Sciatic nerve (tissue), 2 donors: Measurements from ENCODE around the gene MVP. TPM values are rescaled to one million over a fixed set of nuclear protein-coding genes. Genes with fewer than 3 reads are reported as not detected.

Experiments
- ATAC-seq: fragments of 200-7000 bp; cut with Tn5 transposase; one replicate; pipeline ENCODE4 v1.9.1; 2020; ENCODE audit warnings: mild to moderate bottlenecking, moderate library complexity
- DNase-seq: peaks from one replicate; pipeline ENCODE4 v3.0.0-alpha.2; 2020; ENCODE audit warnings: low spot score
- intact Hi-C: fragments of 100-400 bp; cut with DNase I; formaldehyde crosslinking; loops from one replicate; pipeline ENCODE4 v1.14.2; 2022
- total RNA-seq: library from RNA; stranded (reverse); fragmentation: NEBNext Ultra II Directional; extraction: Animal tissue kit (Norgen Biotek cat#: 25700); gene quantifications from one replicate; pipeline ENCODE4 v1.2.1, GENCODE V29; 2021
- donor health status: DM: no; HTN: no; CAD: no.
- donor health status: DM: no; HTN: no; CAD: no.

The MVP gene
- total RNA-seq, 1 donor from 2014 or later, result 123 TPM

DNA sequence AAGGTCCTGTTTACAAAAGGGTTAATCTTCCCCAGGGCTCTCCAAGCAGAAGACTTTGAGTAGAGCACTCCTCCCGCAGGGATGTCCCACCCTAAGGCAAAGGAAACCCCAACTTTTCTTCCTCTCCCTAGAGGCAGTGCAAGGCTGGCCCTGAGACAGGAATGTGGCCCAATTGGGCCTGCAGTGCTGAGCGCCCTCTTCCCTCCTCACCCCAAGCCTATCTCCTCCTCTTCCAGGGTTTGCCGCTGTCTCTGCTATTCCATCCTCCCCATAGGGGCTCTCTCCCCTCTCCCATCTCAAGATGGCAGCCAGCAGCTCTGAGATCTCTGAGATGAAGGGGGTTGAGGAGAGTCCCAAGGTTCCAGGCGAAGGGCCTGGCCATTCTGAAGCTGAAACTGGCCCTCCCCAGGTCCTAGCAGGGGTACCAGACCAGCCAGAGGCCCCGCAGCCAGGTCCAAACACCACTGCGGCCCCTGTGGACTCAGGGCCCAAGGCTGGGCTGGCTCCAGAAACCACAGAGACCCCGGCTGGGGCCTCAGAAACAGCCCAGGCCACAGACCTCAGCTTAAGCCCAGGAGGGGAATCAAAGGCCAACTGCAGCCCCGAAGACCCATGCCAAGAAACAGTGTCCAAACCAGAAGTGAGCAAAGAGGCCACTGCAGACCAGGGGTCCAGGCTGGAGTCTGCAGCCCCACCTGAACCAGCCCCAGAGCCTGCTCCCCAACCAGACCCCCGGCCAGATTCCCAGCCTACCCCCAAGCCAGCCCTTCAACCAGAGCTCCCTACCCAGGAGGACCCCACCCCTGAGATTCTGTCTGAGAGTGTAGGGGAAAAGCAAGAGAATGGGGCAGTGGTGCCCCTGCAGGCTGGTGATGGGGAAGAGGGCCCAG lies 7.3 kb upstream of the MVP start:
- ATAC-seq (no peak), DNase-seq (no peak)
- intact Hi-C loops, result no loop called here

DNA sequence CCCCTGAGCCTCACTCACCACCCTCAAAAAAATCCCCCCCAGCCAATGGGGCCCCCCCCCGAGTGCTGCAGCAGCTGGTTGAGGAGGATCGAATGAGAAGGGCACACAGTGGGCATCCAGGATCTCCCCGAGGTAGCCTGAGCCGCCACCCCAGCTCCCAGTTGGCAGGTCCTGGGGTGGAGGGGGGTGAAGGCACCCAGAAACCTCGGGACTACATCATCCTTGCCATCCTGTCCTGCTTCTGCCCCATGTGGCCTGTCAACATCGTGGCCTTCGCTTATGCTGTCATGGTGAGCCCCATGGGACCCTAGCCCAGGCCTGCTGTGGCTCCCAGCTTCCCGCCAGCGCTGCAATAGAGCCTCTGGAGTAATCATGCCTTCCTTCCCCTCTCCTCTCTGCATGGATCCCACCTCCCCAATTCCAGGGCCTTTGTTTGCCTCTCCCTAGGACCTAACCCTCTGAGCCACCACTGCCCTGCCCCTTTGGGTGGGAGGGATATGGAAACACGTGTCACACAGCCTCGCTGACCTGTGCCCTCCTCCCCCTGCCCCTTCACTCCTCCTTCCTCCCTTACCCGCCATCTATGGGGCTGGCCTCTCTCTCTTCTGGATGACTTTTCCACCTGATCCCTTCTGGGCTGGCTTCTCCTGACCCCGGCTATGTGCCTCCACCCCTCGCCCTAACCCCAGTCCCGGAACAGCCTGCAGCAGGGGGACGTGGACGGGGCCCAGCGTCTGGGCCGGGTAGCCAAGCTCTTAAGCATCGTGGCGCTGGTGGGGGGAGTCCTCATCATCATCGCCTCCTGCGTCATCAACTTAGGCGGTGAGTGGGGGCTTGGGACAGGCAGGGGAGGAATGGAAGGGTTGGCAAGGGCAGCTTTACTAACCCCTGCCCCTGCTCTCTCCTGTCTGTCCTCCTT lies 6.4 kb upstream of the MVP start:
- DNase-seq (no peak), ATAC-seq (no peak)
- intact Hi-C loops, result no loop called here

DNA sequence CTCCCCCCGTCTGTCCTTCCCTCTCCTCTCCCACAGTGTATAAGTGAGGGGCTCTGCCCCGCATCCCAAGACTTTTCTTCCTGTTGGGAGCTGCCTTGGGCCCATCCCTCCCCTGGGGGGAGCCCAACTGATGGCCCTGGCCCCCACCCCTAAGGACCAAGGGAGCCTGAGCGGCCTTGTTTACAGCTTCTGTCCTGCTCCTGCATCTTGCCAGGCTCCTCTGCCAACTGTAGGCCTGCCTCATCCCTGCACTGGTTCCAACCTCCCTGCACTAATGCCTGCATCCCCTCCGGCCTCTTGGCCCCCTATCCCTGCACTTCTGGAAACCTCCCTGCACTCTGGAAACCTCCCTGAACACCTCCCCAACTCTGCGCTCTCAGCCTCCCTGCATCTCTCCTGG lies 5.7 kb upstream of the MVP start:
- DNase-seq (no peak), ATAC-seq (no peak)
- intact Hi-C loops, result no loop called here

GRCh38 chr16:29815032-29815721 lies 5.1 kb upstream of the MVP start:
- ATAC-seq (no peak), DNase-seq (peak; percentile 78)
- intact Hi-C loops, result no loop called here

DNA sequence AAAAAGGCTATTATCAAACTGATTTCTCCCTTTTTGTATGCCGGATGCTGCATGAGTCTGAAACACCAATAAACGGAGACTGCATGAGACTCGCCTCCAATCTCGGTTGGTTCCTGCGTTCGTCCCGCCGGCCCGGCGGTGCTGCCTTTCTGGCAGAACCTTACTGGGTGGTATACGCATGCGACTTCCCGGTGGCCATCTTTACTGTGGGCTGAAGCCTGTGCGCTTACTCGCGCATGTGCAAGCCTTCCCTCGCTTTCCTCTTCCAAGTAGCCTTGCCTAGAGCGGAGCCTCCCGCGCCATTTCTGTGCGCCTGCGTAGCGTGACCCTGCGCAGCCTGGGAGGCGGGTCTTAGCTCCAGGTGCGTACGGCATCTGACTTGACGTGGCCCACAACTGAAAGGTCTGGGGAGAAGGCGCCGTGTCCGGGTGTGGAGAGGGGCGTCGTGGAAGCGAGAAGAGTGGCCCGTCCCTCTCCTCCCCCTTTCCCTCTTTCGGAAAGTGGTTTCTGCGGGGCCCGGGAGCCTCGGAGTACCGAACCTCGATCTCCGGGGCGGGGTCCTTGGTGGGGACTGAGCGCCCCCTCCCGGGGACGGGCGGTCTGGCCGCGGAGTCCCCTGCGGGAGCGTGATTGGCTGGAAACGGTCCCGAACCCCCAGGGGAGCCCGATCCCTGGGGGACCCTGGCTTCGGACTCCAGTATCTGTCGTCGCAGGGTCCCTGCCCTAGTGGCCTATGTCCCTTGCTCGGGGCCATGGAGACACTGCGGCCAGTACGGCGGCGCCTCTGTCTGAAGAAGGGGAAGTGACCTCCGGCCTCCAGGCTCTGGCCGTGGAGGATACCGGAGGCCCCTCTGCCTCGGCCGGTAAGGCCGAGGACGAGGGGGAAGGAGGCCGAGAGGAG lies 4.2 kb upstream of the MVP start, which contains the start of gene PAGR1:
PAGR1 (plus strand) TSS at position 360 of the 901 bp plus-strand sequence; CDS start at position 734, 374 bp downstream.
- ATAC-seq (peak; percentile 88), DNase-seq (peak; percentile 99)
- intact Hi-C loops, result no loop called here

DNA sequence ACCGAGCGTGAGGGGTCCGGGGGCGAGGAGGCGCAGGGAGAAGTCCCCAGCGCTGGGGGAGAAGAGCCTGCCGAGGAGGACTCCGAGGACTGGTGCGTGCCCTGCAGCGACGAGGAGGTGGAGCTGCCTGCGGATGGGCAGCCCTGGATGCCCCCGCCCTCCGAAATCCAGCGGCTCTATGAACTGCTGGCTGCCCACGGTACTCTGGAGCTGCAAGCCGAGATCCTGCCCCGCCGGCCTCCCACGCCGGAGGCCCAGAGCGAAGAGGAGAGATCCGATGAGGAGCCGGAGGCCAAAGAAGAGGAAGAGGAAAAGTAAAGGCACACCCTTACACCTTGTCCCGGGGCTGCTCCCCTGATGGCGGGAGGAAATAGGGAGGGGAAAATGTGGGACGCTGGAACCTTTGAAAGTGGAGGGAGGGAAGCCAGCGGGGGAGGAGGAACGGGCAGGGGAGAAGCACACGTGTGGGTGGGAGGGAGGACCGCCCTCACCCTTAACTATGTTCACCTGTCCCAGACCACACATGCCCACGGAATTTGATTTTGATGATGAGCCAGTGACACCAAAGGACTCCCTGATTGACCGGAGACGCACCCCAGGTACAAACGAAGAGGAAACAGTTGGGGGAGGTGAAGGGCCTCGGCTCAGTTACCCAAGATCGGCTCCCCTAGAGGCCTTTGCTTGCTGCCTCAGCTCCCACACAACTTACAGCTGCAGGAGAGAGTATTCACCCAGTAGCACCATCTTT lies 3.4 kb upstream of the MVP start:
- DNase-seq, result peak; percentile 76
- intact Hi-C loops, result no loop called here
- peak; percentile 31 for ATAC-seq

DNA sequence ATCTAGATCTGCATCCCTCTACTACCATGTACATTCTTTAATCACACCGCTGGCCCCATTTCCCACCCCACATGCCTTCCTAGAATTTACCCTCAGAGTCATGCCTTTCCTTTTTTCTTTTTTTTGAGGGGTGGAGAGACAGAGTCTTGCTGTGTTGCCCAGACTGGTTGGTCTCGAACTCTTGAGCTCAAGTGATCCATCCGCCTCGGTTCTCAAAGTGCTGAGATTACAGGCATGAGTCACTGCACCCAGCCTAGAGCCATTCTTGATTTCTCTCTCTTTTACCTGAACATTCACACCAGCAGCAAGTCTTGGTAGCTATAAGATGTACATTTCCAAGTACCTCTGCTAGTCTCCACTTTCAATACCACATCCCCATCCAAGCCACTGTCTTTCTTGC lies 2.2 kb upstream of the MVP start:
- no peak for ATAC-seq
- intact Hi-C loops, result no loop called here

GRCh38 chr16:29819506-29819905 lies 756 bp upstream of the MVP start:
- no peak for ATAC-seq
- no peak for DNase-seq
- intact Hi-C loops, result no loop called here

More for the DNA sequence above, 2.2 kb upstream of the MVP start:
- DNase-seq, result no peak

GRCh38 chr16:29820730-29821642 lies 724 bp downstream of the MVP start:
- intact Hi-C loops, result no loop called here
- ATAC-seq, result peak; percentile 41
- no peak for DNase-seq

GRCh38 chr16:29821643-29822115 lies 1.4 kb downstream of the MVP start:
- no peak for DNase-seq
- intact Hi-C loops, result no loop called here
- no peak for ATAC-seq

- intact Hi-C loops, result no loop called here
- ATAC-seq (peak; percentile 19), DNase-seq (no peak)
These were observed 4.4 kb downstream of the MVP start for GRCh38 chr16:29824589-29825144.

GRCh38 chr16:29825145-29826044 lies 5.1 kb downstream of the MVP start:
- no peak for DNase-seq
- peak; percentile 51 for ATAC-seq
- intact Hi-C loops, result no loop called here

GRCh38 chr16:29826342-29826695 lies 6.1 kb downstream of the MVP start:
- no peak for ATAC-seq
- DNase-seq, result no peak
- intact Hi-C loops, result no loop called here

GRCh38 chr16:29830774-29831173 lies 10.5 kb downstream of the MVP start:
- intact Hi-C loops, result no loop called here
- DNase-seq, result no peak
- ATAC-seq, result no peak

- ATAC-seq (no peak), DNase-seq (no peak)
- intact Hi-C loops, result no loop called here
These were observed 11.2 kb downstream of the MVP start for GRCh38 chr16:29831490-29831889.
